Thymus (tissue), 11 donors: Measurements from ENCODE around the gene STRIP2. TPM values are rescaled to one million over a fixed set of nuclear protein-coding genes. Genes with fewer than 3 reads are reported as not detected.
A peak's percentile ranks its signal among the peaks of the same experiment; 100 is the strongest.
"Not testable (repeated sequence)": the region's sequence is repeated elsewhere in the genome, so short reads cannot be mapped to it uniquely, and the experiment has no call there.

Source experiments
- DNase-seq, 9 donors: peaks; one replicate each; pipeline ENCODE4 v3.0.0-alpha.2; 2013; ENCODE audit warnings: low spot score in 9 of 9, low read depth in 6 of 9, missing footprints in 1 of 9
- H3K27ac ChIP-seq, 2 donors: one replicate each; pipeline ENCODE4 v1.5.1; 2013; ENCODE audit warnings: control low read depth in 1 of 2, low read depth in 1 of 2, low read length in 1 of 2, mild to moderate bottlenecking in 1 of 2, moderate library complexity in 1 of 2
- H3K27me3 ChIP-seq, 2 donors: one replicate each; pipeline ENCODE4 v1.5.1; 2013; ENCODE audit warnings: low read length in 1 of 2; ENCODE audit not compliant: control insufficient read depth in 2 of 2, insufficient read depth in 1 of 2
- H3K36me3 ChIP-seq, 2 donors: one replicate each; pipeline ENCODE4 v1.5.1; 2013; ENCODE audit warnings: low read length in 1 of 2, mild to moderate bottlenecking in 1 of 2, moderate library complexity in 1 of 2; ENCODE audit not compliant: control insufficient read depth in 2 of 2, insufficient read depth in 2 of 2
- H3K4me1 ChIP-seq, 2 donors: one replicate each; pipeline ENCODE4 v1.5.1; 2013; ENCODE audit warnings: low read length in 2 of 2; ENCODE audit not compliant: control insufficient read depth in 2 of 2, insufficient read depth in 2 of 2
- H3K4me3 ChIP-seq, 2 donors: one replicate each; pipeline ENCODE4 v1.5.1; 2013; ENCODE audit warnings: low read length in 2 of 2, control low read depth in 1 of 2, mild to moderate bottlenecking in 1 of 2
- H3K9me3 ChIP-seq, 2 donors: one replicate each; pipeline ENCODE4 v1.5.1; 2013; ENCODE audit warnings: low read length in 1 of 2, mild to moderate bottlenecking in 1 of 2; ENCODE audit not compliant: control insufficient read depth in 2 of 2, insufficient read depth in 1 of 2
- WGBS: extraction: QIAGEN DNeasy Blood & Tissue Kit; methylation state at CpG from one replicate; pipeline ENCODE4 v1.1.7; 2013; 5-methylcytosine and 5-hydroxymethylcytosine counted together
- polyA plus RNA-seq: library from polyadenylated mRNA; stranded (reverse); fragments of 200-250 nt; gene quantifications from one replicate; pipeline ENCODE4 v1.2.3, GENCODE V29; 2013
- total RNA-seq: library from RNA; stranded (reverse); fragments of 120-200 nt; gene quantifications from one replicate; pipeline ENCODE4 v1.2.4, GENCODE V29; 2013
- donor health status: healthy.

Gene STRIP2
- total and polyA plus RNA-seq, 2 donors: 1.4 to 1.9 TPM

DNA sequence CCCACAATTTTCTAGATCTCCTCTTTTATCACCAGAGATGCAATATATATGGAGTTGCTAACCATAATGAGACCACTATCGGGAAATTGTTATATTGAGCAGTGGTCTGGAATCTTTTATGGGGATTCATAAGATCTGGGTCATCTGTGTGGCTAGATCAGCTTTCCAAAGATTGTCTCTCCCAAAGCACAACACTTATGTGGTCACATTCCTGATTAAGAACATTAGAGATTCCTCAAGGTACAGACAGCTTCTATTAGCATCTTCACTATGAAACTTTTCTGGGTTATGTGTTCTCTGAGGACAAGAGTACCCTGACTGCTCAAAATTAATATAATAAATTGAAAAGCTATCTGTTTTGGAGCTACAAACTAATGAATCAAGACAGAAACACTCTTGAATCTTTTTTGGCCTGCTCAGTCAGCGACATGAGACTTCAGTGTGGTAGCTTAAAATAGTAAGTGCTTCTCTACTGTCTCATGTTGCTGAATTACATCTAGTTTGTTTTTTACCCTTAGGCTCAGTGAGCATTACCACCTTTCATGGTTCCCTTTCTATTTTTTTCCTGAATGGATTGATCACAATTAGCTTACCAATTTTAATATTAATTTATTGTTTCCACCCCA is 42.6 kb upstream of the STRIP2 start:
- WGBS: 98% methylated on average over 2 of the region's 2 CpGs
- Histone ChIP-seq H3K27me3 (no peaks in the 10 kb centered on the region), H3K4me1 (no peaks in the 10 kb centered on the region), H3K36me3 (peaks cover 0 to 12% of the 10 kb centered on the region in 2 donors), H3K4me3 (no peak overlapping the region), H3K9me3 (no peaks in the 10 kb centered on the region), H3K27ac (no peak overlapping the region)
- DNase-seq: no peak

DNA sequence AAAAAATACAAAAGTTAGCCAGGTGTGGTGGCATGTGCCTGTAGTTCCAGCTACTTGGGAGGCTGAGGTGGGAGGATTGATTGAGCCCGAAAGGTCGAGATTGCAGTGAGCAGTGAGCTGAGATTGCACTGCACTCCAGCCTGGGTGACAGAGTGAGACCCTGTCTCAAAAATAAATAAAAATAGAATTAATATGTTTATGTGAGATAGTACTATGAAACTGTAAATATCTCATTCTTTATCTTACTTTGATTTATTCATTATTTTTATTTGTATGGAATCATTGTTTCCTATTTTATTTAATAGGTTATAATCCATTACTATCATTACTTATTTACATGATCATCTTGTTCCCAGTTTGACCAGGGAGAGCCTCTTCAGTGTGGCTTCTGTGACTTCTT is 41.0 kb upstream of the STRIP2 start:
- Histone ChIP-seq H3K27me3 (no peaks in the 10 kb centered on the region), H3K4me1 (no peaks in the 10 kb centered on the region), H3K9me3 (no peaks in the 10 kb centered on the region), H3K27ac (no peak overlapping the region), H3K36me3 (peaks cover 0 to 12% of the 10 kb centered on the region in 2 donors), H3K4me3 (no peak overlapping the region)
- 97% methylated on average over 2 of the region's 2 CpGs for WGBS
- DNase-seq: no peak

DNA sequence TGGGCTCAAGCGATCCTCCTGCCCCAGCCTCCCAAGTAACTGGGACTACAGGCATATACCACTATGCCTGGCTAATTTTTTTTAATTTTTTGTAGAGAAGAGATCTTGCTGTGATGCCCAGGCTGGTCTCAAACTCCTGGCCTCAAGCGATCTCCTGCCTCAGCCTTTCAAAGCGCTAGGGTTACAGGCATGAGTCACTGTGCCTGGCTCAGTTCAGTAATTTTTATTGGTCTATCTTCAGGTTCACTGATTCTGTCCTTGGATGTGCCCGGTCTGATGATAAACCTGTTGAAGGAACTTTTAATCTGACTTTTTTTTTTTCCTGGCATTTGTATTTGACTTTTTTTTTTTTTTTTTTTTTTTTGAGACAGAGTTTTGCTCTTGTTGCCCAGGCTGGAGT is 40.1 kb upstream of the STRIP2 start:
- H3K36me3 ChIP-seq: peaks cover 0 to 12% of the 10 kb centered on the region in 2 donors
- H3K27me3 ChIP-seq: no peaks in the 10 kb centered on the region
- over 99% methylated on average over 4 of the region's 4 CpGs for WGBS
- no peak overlapping the region for H3K4me3 ChIP-seq
- no peak for DNase-seq
- no peaks in the 10 kb centered on the region for H3K9me3 ChIP-seq
- no peak overlapping the region for H3K27ac ChIP-seq
- H3K4me1 ChIP-seq: no peaks in the 10 kb centered on the region

DNA sequence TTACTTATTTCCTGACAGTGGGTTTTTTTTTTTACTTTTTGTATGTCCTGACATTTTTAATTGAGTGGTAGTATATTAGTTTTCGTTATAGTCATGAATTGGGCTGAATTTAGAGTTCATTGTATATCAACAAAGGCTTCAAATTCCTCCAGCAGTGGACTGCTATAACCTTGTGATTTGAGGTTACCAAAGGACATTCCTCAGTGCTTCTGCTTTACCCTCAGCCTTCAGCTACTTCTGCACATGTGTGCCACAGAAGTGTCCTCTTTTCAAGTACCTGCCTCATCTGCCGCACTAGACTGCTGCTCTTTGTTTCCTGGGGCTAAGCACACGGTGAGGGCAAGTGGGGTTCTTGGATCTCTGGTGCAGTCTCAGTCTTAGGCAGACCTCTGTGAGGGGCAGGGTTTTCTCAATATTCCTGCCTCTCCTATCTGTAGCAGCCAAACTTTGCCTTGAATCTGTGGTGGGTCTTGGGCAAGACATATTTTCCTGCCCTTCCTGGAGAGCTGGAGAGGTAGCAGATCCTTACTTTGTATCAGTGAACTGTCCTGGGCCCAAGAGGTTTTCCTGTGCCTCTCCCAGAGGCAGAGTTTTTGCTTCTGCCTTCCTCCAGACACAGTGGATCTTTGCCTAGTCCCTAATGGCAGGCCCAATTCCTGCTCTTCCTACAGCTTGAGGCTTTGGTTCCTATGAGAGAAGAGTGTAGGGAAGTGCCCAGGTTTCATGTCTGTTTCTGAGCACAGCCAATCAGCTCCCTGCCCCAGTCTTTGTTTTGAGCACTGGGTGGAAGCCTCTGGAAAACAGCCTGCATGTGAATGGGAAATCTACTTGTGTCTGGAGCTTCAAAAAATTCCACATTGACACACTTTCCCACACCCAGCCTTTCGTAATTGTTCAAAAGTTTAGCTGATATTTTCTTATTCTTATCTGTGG is 39.0 kb upstream of the STRIP2 start:
- Histone ChIP-seq H3K36me3 (peaks cover 0 to 11% of the 10 kb centered on the region in 2 donors), H3K4me1 (no peaks in the 10 kb centered on the region), H3K9me3 (no peaks in the 10 kb centered on the region), H3K4me3 (no peak overlapping the region), H3K27me3 (no peaks in the 10 kb centered on the region), H3K27ac (no peak overlapping the region)
- WGBS: 93% methylated on average over 4 of the region's 4 CpGs
- DNase-seq: no peak

DNA sequence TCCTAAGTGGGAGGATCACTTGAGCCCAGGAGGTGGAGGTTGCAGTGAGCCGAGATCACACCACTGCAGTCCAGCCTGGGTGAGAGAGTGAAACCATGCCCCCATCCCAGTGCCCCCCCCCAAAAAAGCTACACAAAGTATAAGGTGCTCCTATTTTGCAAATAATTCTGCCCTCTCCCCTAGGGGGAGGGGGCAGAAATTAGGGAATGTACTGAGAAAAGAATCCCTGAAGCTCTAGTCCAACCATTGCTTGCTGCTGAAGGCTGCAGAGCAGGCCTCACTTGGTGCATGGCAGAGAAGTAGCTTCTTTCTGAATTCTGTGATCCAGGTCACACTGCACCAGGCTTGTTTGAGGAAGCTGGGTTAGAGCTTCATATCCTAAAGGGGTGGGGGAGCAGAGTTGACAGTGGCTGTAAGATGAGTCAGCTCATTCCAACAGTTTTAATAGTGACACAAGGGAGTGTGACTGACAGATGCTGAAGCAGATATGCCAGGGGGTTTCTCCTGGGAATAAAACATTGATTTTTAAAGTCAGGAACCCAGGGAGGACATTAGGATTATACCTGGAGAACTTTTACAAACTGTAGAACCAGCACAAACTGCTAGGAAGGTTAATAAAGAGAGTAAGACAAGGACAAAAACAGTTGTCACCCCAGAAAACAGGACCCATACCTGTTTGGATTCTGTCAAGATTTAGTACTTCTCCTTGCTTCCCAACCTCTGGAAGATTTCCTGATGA is 32.8 kb upstream of the STRIP2 start:
- Histone ChIP-seq H3K36me3 (peaks cover 3 to 10% of the 10 kb centered on the region in 2 donors), H3K9me3 (no peaks in the 10 kb centered on the region), H3K4me3 (no peak overlapping the region), H3K4me1 (peaks cover 0 to 3% of the 10 kb centered on the region in 2 donors), H3K27me3 (no peaks in the 10 kb centered on the region), H3K27ac (no peak overlapping the region)
- 88% methylated on average over 1 of the region's 1 CpG for WGBS
- DNase-seq: peak in 1 of 9 donors; percentile 9

DNA sequence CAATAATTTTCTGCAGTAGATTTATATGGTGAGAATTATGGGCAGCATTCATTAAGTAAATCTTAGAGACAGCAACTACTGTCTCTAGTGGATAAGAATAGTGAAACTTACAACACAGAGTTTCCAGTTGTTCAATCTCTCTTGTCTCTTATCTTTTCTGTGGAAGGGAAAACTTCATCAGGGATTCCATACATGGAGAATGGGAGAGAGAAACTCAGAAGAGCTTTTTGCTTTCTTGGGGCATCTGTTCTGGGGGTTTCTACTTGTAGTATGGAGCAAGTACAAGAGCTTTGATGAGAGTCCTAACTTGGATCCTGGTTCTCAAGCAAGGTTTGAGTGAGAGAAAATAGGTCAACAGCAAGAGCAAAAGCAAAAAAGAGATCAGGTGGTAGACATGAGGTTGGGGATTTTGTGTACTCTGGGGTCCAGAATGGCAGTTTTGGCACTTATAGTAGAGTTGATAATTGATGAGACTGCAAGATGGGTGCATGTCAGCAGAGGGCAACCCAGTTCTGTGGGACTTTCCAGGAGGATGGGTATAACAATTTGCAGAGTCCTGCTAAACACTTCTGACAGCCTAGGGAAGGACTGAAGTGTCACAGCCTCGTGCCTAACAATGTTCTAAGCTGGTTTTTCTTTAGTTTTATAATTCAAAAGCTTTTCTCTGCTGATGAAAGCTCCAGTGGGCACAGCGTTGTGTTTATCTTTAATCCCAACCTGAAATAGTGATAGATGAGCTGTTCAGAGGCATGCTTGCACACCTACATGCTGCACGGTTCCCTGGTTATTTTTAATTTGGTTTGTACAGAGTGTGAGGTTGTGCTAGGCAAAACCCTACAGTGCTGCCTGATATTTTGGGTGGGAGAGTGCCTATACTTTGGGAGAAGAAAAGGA is 32.0 kb upstream of the STRIP2 start:
- no peaks in the 10 kb centered on the region for H3K27me3 ChIP-seq
- H3K4me1 ChIP-seq: peaks cover 0 to 3% of the 10 kb centered on the region in 2 donors
- 93% methylated on average over 3 of the region's 3 CpGs for WGBS
- H3K9me3 ChIP-seq: no peaks in the 10 kb centered on the region
- H3K4me3 ChIP-seq: no peak overlapping the region
- peaks cover 3 to 11% of the 10 kb centered on the region in 2 donors for H3K36me3 ChIP-seq
- H3K27ac ChIP-seq: no peak overlapping the region
- DNase-seq: peak in 2 of 9 donors; percentile 2 to 15

DNA sequence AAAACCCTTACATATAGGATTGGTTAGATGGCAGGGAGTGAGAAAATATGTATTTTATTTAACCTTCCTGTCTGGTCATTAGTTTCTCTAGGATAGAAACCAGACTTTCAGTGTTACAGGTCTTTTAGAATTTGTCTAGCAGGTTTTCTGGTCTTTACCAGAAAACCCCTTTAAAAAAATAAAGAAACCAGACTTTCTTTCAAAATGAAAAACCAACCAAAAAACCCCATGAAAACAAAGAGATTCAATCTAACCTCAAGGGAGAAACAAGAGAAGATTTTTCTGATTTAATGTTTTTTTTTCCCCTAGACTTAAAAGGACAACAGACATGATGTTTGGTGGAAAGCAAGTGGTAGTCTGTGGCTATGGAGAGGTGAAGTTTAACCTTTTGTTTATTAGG is 28.7 kb upstream of the STRIP2 start:
- no peak for DNase-seq
- no peaks in the 10 kb centered on the region for H3K9me3 ChIP-seq

DNA sequence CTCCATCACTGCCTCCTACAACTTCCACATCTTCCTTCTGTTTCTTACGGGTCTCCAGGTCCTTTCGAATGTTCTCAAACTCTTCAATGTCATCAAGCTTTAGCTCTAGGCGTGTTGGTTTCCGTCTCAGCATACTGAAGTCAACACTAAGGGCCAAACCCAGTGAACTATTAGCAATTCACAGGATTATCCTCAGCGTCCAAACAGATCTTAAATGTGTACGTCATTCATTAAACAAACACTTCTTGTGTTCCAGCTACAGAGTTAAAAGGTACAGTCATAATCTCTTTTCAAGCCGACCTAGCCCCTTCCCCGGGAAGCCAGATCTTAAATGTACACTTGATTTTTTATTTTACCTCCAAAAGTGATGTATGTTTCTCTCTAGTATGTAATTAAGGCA is 24.0 kb upstream of the STRIP2 start:
- DNase-seq, H3K9me3 ChIP-seq, H3K27me3 ChIP-seq, H3K27ac ChIP-seq, H3K4me1 ChIP-seq, H3K4me3 ChIP-seq: not testable (repeated sequence)
- 98% methylated on average over 8 of the region's 8 CpGs for WGBS
- H3K36me3 ChIP-seq: peaks cover 0 to 11% of the 10 kb centered on the region in 2 donors

More for the DNA sequence above, 28.7 kb upstream of the STRIP2 start:
- H3K4me1 ChIP-seq: peaks cover 0 to 3% of the 10 kb centered on the region in 2 donors
- H3K4me3 ChIP-seq: no peak overlapping the region
- H3K36me3 ChIP-seq: peaks cover 3 to 11% of the 10 kb centered on the region in 2 donors
- no peaks in the 10 kb centered on the region for H3K27me3 ChIP-seq
- H3K27ac ChIP-seq: no peak overlapping the region
